Measurements from ENCODE around the gene DEFB119. TPM values are rescaled to one million over a fixed set of nuclear protein-coding genes. Genes with fewer than 3 reads are reported as not detected.

The DEFB119 gene, protein sequence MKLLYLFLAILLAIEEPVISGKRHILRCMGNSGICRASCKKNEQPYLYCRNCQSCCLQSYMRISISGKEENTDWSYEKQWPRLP
- total RNA-seq = not detected in 2 replicates

DNA sequence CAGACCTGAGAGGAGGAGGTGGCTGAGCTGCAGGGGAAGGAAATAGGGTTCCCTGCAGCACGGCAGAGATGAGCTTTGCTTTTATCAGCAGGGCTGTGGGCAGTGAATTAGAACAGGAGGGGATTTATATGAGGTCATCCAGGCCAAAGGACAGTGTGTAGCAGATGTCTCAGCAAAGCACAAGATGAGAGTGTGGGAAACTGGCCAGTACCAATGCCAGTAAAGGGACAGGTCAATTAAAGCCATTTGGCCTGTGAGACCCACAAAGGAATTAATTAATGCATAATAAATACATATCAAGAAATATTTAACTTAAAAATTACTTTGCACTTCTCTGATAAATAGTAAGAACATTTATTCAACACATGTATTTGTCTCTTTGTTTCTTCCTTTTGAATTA, at the start of gene DEFB119:
Gene DEFB119 (minus strand): TSS at position 101 of the 400 bp plus-strand sequence. CDS start 107 bp downstream, outside the sequence.

GRCh38 chr20:31406115-31406514, 15.7 kb upstream of the DEFB119 start, which contains the start of gene DEFB121:
TSS of gene DEFB121 (minus strand) at chr20:31406215. CDS start at chr20:31406152, 63 bp downstream.

DNA sequence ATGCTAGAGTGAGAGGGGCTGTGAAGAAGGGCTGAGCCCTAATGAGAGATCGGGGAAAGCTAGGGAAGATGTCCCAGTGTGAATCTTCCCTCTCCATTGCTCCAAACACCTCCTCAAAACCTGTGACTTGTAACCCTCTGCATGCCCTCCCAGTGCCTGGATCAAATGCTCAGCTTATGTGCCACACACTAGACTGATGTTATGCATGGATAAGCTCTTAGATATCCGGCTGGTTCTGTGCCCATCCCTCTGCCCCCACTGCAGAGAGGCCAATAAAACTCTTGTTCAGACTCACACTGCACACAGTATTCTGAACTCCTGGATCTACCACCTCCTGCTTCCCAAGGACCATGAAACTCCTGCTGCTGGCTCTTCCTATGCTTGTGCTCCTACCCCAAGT, 22.1 kb downstream of the DEFB119 start, which contains the start of gene DEFB118:
Gene DEFB118 (plus strand): TSS at position 301 of the 400 bp plus-strand sequence. CDS start 50 bp downstream, at position 351.

Other genes starting within 250 kb of the DEFB119 start
- gene DEFB115, start 132.9 kb downstream of the DEFB119 start, total RNA-seq = not detected in 2 replicates
- gene DEFB116, start 82.0 kb downstream of the DEFB119 start, total RNA-seq = not detected in 2 replicates
- gene DEFB118, start 22.0 kb downstream of the DEFB119 start, total RNA-seq = not detected in 2 replicates
- not detected in 2 replicates for gene DEFB121, start 15.6 kb upstream of the DEFB119 start, total RNA-seq
- gene DEFB123, start 50.0 kb upstream of the DEFB119 start, total RNA-seq = not detected in 2 replicates
- gene DEFB124, start 84.5 kb upstream of the DEFB119 start, total RNA-seq = not detected in 2 replicates
- gene REM1, start 84.7 kb upstream of the DEFB119 start, total RNA-seq = not detected in 2 replicates
- 105 and 109 TPM in 2 replicates for gene HM13, start 123.9 kb upstream of the DEFB119 start, total RNA-seq
- gene ID1, start 214.7 kb upstream of the DEFB119 start, total RNA-seq = 238 and 993 TPM in 2 replicates
- not detected in 2 replicates for gene COX4I2, start 247.3 kb upstream of the DEFB119 start, total RNA-seq

Data from epithelial cell of alveolus of lung (primary cell).